CMK (cell line): ENCODE results near the gene IL12A.

Experiments
- DNase-seq: peaks from one replicate; pipeline ENCODE4 v3.0.0-alpha.2; 2010; ENCODE audit warnings: low read depth

The IL12A gene

GRCh38 chr3:160027541-160028195 lies 39.0 kb downstream of the IL12A start:
- DNase-seq = no peak

- DNase-seq = no peak
Measured at GRCh38 chr3:160035757-160036156, 47.1 kb downstream of the IL12A start.

DNA sequence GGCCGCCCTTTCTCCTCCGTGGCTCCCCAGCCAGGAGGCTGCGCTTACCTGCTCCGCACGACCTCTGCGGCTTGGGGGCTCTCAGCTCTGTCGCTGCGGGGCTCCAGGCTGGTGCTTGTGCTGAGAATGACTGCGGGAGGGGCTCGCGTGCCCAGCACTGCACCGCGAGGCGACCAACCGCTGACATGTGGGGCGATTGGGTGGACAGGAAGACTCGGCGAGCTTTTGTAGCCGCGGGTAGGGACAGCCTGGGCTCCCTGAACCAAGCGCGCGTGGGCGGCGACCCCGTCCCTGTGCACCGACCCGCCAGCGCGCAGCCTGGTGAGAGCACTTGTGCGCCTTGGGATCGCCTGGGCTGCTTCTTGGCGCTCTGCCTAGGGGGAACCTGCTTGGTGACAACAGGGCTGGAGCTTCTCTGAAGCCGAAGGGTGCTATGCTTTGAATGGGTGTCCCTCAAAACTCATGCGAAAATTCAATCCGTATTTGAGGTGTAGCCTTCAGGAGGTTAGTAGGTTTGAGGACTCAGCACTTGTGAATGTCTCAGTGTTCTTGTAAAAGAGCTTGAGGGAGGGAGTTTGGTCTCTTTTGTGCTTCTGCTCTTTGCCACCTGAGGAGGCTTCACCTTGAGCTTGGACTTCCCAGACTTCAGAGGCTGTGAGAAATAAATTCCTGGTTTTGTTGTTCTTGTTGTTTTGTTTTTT lies 50.4 kb downstream of the IL12A start:
- DNase-seq = no peak

DNA sequence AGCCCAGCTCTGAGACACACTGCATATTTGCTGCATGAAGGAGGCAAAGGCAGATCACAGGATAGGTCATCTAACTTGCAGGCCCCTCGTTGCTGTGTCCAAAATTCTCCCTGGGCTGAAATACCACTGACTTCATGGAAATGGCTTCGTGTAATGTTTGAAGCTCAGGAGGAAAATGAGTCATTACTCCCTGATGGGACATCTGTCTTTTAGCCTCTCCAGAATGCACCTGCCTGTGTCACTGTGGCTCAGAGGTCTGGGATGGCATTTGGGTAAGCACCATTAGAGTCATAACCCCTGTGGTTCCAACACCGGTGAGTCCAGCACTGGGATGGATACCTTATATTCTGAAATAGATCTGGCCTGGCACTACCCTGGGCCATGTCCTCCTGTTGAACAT lies 51.5 kb downstream of the IL12A start:
- DNase-seq = no peak

DNA sequence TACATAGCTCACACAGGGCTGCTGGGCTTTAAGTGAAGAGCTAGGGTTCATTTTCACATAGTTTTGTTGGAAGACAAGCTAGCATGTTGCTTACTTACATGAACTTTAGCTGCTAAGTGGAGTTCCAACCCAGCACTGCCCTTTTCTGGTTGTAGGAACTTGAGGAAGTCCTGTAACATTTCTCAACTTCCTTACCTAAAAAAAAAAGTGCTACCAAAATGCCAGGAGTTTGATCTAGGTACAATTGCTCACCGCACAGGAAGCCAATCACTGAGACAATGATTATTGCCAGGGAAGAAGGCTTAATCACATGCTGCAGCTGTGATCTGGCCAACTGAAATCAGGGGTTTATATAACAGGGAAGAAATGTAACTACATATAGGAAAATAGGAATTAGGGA lies 52.8 kb downstream of the IL12A start:
- DNase-seq = no peak

DNA sequence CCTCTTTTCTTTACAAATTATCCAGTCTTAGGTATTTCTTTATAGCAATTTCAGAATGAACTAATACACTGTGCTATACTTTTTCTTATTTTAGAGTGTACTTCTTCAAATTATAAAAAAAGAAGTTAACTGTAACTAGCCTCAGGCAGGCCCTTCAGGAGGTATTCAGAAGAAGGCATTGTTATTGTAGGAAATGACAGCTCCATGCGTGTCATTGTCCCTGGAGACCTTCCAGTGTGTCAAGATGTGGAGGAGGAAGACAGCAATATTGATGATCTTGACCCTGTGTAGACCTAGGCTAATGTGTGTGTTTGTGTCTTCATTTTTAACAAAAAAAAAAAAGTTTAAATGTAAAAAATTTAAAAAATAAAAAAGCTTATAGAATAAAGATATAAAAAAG lies 55.5 kb downstream of the IL12A start:
- no peak for DNase-seq
